Kidney capillary endothelial cell (primary cell): Measurements from ENCODE around the gene STOML1.
"Not testable (repeated sequence)": the region's sequence is repeated elsewhere in the genome, so short reads cannot be mapped to it uniquely, and the experiment has no call there.

Experiments
- DNase-seq: peaks from one replicate; pipeline ENCODE4 v3.0.0-alpha.2; 2018; ENCODE audit warnings: low spot score

The STOML1 gene

GRCh38 chr15:73987250-73987649 is 4.8 kb downstream of the STOML1 start:
- no peak for DNase-seq

- DNase-seq = no peak
Measured at GRCh38 chr15:73986776-73987056, 5.4 kb downstream of the STOML1 start.

GRCh38 chr15:73986055-73986775 is 5.9 kb downstream of the STOML1 start:
- DNase-seq = no peak

GRCh38 chr15:73985101-73985873 is 6.8 kb downstream of the STOML1 start:
- no peak for DNase-seq

GRCh38 chr15:73984208-73984979 is 7.7 kb downstream of the STOML1 start:
- no peak for DNase-seq

- DNase-seq = no peak
Measured at GRCh38 chr15:73983773-73984172, 8.3 kb downstream of the STOML1 start.

GRCh38 chr15:73983211-73983727 is 8.8 kb downstream of the STOML1 start:
- no peak for DNase-seq

- DNase-seq = no peak
Measured at GRCh38 chr15:73982222-73982962, 9.7 kb downstream of the STOML1 start.

- no peak for DNase-seq
Measured at GRCh38 chr15:73981761-73982221, 10.3 kb downstream of the STOML1 start.

- DNase-seq = no peak
Measured at GRCh38 chr15:73979636-73980035, 12.5 kb downstream of the STOML1 start.

- no peak for DNase-seq
Measured at GRCh38 chr15:73978896-73979295, 13.2 kb downstream of the STOML1 start.

GRCh38 chr15:73975440-73976125 is 16.5 kb downstream of the STOML1 start:
- DNase-seq = not testable (repeated sequence)

- not testable (repeated sequence) for DNase-seq
Measured at GRCh38 chr15:73973683-73974200, 18.4 kb downstream of the STOML1 start.

- DNase-seq = peak; percentile 83
Measured at GRCh38 chr15:73972984-73973682, 19.0 kb downstream of the STOML1 start.

- no peak for DNase-seq
Measured at GRCh38 chr15:73969151-73969759, 22.8 kb downstream of the STOML1 start.

- DNase-seq = no peak
Measured at GRCh38 chr15:73968461-73968860, 23.6 kb downstream of the STOML1 start.

GRCh38 chr15:73965758-73966113 is 26.4 kb downstream of the STOML1 start:
- DNase-seq = no peak

GRCh38 chr15:73965094-73965757 is 26.9 kb downstream of the STOML1 start:
- DNase-seq = no peak

GRCh38 chr15:73964736-73965093 is 27.4 kb downstream of the STOML1 start:
- DNase-seq = peak; percentile 65

GRCh38 chr15:73962433-73962832 is 29.7 kb downstream of the STOML1 start:
- DNase-seq = no peak
